Measurements from ENCODE around the gene CAMTA1.

- no peak for TF ChIP-seq CTCF (IDR thresholded peaks at IDR 0.05)
- TF ChIP-seq POLR2A (IDR thresholded peaks at IDR 0.05), result no peak
These were observed 886.4 kb downstream of the CAMTA1 start for GRCh38 chr1:7671676-7672075.

All from stomach (tissue), 4 donors.